CD4-positive, alpha-beta T cell (primary cell): ENCODE results near the gene PLAC9. TPM values are rescaled to one million over a fixed set of nuclear protein-coding genes. Genes with fewer than 3 reads are reported as not detected.

Experiments used
- ATAC-seq: fragments of 200-7000 bp; cut with Tn5 transposase; one replicate; pipeline ENCODE4 v1.10.0; 2022; ENCODE audit warnings: mild to moderate bottlenecking; ENCODE audit not compliant: poor library complexity
- CTCF ChIA-PET: fragments of 350-600 bp; sonication (Branson Sonifier 250); formaldehyde crosslinking; loops from one replicate; lab custom pipeline; 2021; ENCODE audit warnings: antibody characterized with exemption, inconsistent platforms; lab: Charles Lee
- POLR2A ChIA-PET: fragments of 350-600 bp; sonication (Branson Sonifier 250); formaldehyde crosslinking; loops from one replicate; lab custom pipeline; 2021; ENCODE audit warnings: antibody characterized with exemption, inconsistent platforms; lab: Charles Lee
- DNase-seq, 14 experiments: peaks; one replicate each; pipeline ENCODE4 v3.0.0-alpha.2; 2013 to 2020; ENCODE audit warnings: mixed read lengths in 2 of 14
- H3K27ac ChIP-seq, 2 donors: one replicate each; pipeline versions ENCODE4 v1.5.1 to v1.7.0; 2013; ENCODE audit warnings: low read length in 2 of 2, low read depth in 1 of 2, mild to moderate bottlenecking in 1 of 2
- H3K27me3 ChIP-seq, 2 experiments: 1 replicate in 1 of 2; 2 replicates in 1 of 2; pipeline versions ENCODE4 v1.6.1 to v1.7.0; 2013; ENCODE audit warnings: low read length in 2 of 2, control low read depth in 1 of 2, mild to moderate bottlenecking in 1 of 2, moderate library complexity in 1 of 2; ENCODE audit not compliant: insufficient read depth in 2 of 2, control insufficient read depth in 1 of 2
- H3K36me3 ChIP-seq: one replicate; pipeline ENCODE4 v1.6.1; 2013; ENCODE audit warnings: low read length, control low read depth; ENCODE audit not compliant: insufficient read depth
- H3K4me1 ChIP-seq: one replicate; pipeline ENCODE4 v1.6.1; 2013; ENCODE audit warnings: low read length, control low read depth; ENCODE audit not compliant: insufficient read depth
- H3K4me3 ChIP-seq: one replicate; pipeline ENCODE4 v1.5.1; 2013; ENCODE audit warnings: mild to moderate bottlenecking, low read length, moderate library complexity
- H3K9me3 ChIP-seq, 2 experiments: 1 replicate in 1 of 2; 2 replicates in 1 of 2; pipeline versions ENCODE4 v1.6.1 to v1.7.0; 2013; ENCODE audit warnings: low read length in 2 of 2, mild to moderate bottlenecking in 2 of 2, control low read depth in 1 of 2, moderate library complexity in 1 of 2; ENCODE audit not compliant: control insufficient read depth in 1 of 2, insufficient read depth in 1 of 2
- H3K27ac Mint-ChIP-seq: one replicate; pipeline ENCODE4 v1.8.0; 2020; ENCODE audit warnings: mixed read lengths
- H3K27me3 Mint-ChIP-seq: one replicate; pipeline ENCODE4 v1.8.0; 2021; ENCODE audit warnings: mixed read lengths
- H3K36me3 Mint-ChIP-seq: one replicate; pipeline ENCODE4 v1.8.0; 2021; ENCODE audit warnings: low read depth, mixed read lengths
- H3K4me1 Mint-ChIP-seq: one replicate; pipeline ENCODE4 v1.8.0; 2021; ENCODE audit warnings: low read depth, mixed read lengths
- H3K4me3 Mint-ChIP-seq: one replicate; pipeline ENCODE4 v1.8.0; 2020; ENCODE audit warnings: mild to moderate bottlenecking, mixed read lengths
- H3K9me3 Mint-ChIP-seq: one replicate; pipeline ENCODE4 v1.8.0; 2020; ENCODE audit warnings: mixed read lengths
- intact Hi-C, 2 experiments: fragments of 100-400 bp; cut with DNase I in 1 of 2; cut with micrococcal nuclease in 1 of 2; formaldehyde crosslinking; loops; one replicate each; pipeline versions ENCODE4 v1.15.1 to v1.9.0; 2023 to 2025; cut with DNase I, micrococcal nuclease
- total RNA-seq, 174 experiments: library from RNA in 2 of 174; stranded (reverse) in 2 of 174; gene quantifications; one replicate each; pipeline ENCODE4 v1.2.3 and lab custom pipeline; 2021 to 2026
- TF ChIP-seq, protein P1 (sequence below): fragments of 200-600 bp; IDR thresholded peaks from one replicate; pipeline ENCODE4 v1.8.0; 2022; ENCODE audit warnings: antibody characterized with exemption, mild to moderate bottlenecking

Gene PLAC9
- total RNA-seq, 2 experiments from 2014 or later: not detected

DNA sequence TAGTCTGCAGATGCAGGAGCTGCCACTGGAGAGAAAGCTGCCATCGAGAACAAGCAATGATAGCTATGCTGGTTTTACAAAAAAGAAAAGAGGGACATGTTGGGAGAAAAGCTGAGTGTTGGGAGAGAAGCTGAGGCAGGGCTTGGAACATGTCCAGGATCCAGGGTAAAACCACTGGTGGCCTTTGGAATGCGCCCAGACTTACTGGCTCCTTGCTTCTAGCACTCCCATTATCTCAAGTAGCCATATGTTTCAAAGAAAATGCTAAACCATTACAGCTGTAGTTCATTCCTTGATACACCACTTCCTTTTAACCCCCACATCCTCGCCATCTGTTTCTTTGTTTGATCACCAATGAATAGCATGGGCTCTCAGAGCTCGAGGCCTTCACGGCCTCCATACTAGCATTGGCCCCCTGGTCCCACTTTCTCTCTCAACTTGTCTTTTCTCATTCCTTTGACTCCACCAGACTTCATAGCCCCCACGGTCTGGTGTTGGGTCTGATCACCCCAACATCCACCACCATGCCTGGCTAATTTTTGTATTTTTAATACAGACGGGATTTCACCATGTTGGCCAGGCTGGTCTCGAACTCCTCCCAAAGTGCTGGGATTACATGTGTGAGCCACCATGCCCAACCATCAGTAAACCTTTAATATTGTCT is 23.8 kb upstream of the PLAC9 start:
- Mint-ChIP-seq H3K36me3 (no peaks in the 10 kb centered on the region), H3K27ac (no peak overlapping the region), H3K27me3 (no peaks in the 10 kb centered on the region), H3K4me3 (no peak overlapping the region), H3K4me1 (peaks cover 12% of the 10 kb centered on the region), H3K9me3 (peaks cover 13% of the 10 kb centered on the region)
- CTCF ChIA-PET: no interaction called here
- POLR2A ChIA-PET: no interaction called here
- Histone ChIP-seq H3K36me3 (no peaks in the 10 kb centered on the region), H3K27me3 (no peaks in the 10 kb centered on the region), H3K4me1 (peaks cover 18% of the 10 kb centered on the region), H3K27ac (no peak overlapping the region), H3K9me3 (peaks cover 14 to 15% of the 10 kb centered on the region in 2 experiments), H3K4me3 (no peak overlapping the region)
- intact Hi-C loops: no loop called here
- DNase-seq (no peak), ATAC-seq (no peak)
- TF ChIP-seq, protein P1, sequence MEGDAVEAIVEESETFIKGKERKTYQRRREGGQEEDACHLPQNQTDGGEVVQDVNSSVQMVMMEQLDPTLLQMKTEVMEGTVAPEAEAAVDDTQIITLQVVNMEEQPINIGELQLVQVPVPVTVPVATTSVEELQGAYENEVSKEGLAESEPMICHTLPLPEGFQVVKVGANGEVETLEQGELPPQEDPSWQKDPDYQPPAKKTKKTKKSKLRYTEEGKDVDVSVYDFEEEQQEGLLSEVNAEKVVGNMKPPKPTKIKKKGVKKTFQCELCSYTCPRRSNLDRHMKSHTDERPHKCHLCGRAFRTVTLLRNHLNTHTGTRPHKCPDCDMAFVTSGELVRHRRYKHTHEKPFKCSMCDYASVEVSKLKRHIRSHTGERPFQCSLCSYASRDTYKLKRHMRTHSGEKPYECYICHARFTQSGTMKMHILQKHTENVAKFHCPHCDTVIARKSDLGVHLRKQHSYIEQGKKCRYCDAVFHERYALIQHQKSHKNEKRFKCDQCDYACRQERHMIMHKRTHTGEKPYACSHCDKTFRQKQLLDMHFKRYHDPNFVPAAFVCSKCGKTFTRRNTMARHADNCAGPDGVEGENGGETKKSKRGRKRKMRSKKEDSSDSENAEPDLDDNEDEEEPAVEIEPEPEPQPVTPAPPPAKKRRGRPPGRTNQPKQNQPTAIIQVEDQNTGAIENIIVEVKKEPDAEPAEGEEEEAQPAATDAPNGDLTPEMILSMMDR: no peak

DNA sequence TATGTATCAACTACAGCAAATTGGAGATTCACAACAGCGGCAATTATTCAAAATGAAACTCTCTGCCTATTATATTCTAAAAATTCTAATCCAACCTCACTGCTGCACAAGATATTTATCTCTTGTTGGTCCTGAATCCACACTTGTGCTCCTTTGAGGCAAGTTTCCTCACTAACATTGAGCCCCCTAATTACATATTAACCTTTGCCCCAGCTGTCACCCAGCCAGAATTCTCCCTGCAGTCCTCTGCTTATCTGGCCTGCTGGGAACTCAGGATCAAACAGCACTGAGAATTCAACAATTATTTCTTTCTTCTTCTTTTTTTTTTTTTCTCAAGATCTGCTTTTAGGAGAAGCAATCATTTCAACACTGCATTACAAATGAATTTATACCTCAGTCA is 21.5 kb upstream of the PLAC9 start:
- peaks cover 13% of the 10 kb centered on the region for H3K9me3 Mint-ChIP-seq
- peaks cover 6% of the 10 kb centered on the region for H3K4me1 ChIP-seq
- no peak overlapping the region for H3K27ac ChIP-seq
- TF ChIP-seq, protein P1: no peak
- intact Hi-C loops: no loop called here
- H3K27ac Mint-ChIP-seq: no peak overlapping the region
- no peak overlapping the region for H3K4me3 Mint-ChIP-seq
- H3K27me3 Mint-ChIP-seq: no peaks in the 10 kb centered on the region
- POLR2A ChIA-PET: no interaction called here
- no peak for ATAC-seq
- CTCF ChIA-PET: no interaction called here
- H3K9me3 ChIP-seq: peaks cover 14 to 15% of the 10 kb centered on the region in 2 experiments
- H3K4me1 Mint-ChIP-seq: no peaks in the 10 kb centered on the region
- H3K4me3 ChIP-seq: no peak overlapping the region
- no peaks in the 10 kb centered on the region for H3K36me3 Mint-ChIP-seq
- DNase-seq: no peak
- no peaks in the 10 kb centered on the region for H3K27me3 ChIP-seq
- H3K36me3 ChIP-seq: no peaks in the 10 kb centered on the region

DNA sequence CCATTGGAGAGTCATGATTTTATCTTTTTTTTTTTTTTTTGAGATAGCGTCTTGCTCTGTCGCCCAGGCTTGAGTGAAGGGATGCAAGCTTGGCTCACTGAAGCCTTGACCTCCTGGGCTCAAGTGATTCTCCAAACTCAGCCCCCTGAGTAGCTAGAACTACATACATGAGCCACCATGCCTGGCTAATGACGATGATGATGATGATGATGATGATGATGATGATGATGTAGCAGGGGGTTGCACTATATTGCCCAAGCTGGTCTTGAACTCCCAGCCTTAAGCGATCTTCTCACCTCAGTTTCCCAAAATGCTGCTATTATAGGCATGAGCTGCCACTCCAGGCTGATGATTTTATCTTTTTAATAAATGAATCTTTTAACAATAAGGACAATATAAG is 13.9 kb upstream of the PLAC9 start:
- no peak for DNase-seq
- no peaks in the 10 kb centered on the region for H3K36me3 Mint-ChIP-seq
- Histone ChIP-seq H3K4me3 (no peak overlapping the region), H3K9me3 (no peaks in the 10 kb centered on the region), H3K4me1 (no peaks in the 10 kb centered on the region), H3K27ac (no peak overlapping the region), H3K36me3 (no peaks in the 10 kb centered on the region), H3K27me3 (peaks cover 0 to 4% of the 10 kb centered on the region in 2 experiments)
- H3K4me3 Mint-ChIP-seq: no peak overlapping the region
- TF ChIP-seq, protein P1: no peak
- no peak overlapping the region for H3K27ac Mint-ChIP-seq
- intact Hi-C loops: no loop called here
- no peaks in the 10 kb centered on the region for H3K27me3 Mint-ChIP-seq
- CTCF ChIA-PET: interaction anchor here (1.5 kb wide), 1 partner anchor 12 kb away, joined by 3 read pairs; no protein-coding TSS in a partner anchor
- H3K9me3 Mint-ChIP-seq: no peaks in the 10 kb centered on the region
- no peak for ATAC-seq
- POLR2A ChIA-PET: no interaction called here
- H3K4me1 Mint-ChIP-seq: no peaks in the 10 kb centered on the region
